Stimulated activated CD4-positive, alpha-beta T cell treated with anti-CD3 and anti-CD28 coated beads, Interleukin-1b, Interleukin-23, amount 100 ng/mL, for 1 hour (primary cell): ENCODE data around the gene CAPN1.
"Not testable (repeated sequence)": the region's sequence is repeated elsewhere in the genome, so short reads cannot be mapped to it uniquely, and the experiment has no call there.

Experiments
- DNase-seq, 2 donors: peaks; one replicate each; pipeline ENCODE4 v3.0.0-alpha.2; 2020; ENCODE audit warnings: low read depth in 2 of 2

CAPN1 gene

DNA sequence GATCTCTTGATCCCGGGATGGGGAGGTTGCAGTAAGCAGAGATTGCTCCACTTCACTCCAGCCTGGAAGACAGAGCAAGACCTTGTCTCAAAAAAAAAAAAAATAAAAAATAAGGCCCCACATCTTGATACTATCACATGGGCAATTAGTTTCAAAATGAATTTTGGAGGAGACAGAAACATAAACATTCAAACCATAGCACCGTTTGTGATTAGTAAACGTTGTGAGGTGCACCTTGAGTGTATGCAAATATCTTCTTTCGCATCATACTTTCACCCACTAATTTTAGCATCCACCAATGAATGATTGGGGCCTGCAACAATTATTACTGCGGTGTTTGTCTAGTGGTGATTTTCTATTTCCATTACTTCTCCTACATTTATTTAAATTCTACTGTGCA, 22.7 kb upstream of the CAPN1 start:
- DNase-seq = no peak

DNA sequence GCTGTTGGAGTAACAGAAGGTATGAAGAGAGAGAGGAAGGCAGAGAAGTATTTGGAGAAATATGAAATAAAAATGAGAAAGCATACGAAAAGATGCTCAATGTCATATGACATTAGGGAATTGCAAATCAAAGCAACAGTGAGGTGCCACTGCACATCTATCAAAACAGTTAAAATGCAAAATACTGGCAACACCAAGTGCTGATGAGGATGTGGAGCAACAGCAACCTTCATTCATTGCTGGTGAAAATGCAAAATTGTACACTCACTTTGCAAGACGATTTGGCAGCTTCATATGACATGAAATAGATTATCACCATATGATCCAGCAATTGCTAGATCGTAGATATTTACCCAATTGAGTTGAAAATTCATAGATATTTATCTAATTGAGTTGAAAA, 21.1 kb upstream of the CAPN1 start:
- DNase-seq = no peak

- DNase-seq = no peak
These were observed 18.0 kb upstream of the CAPN1 start for GRCh38 chr11:65163684-65164083.

DNA sequence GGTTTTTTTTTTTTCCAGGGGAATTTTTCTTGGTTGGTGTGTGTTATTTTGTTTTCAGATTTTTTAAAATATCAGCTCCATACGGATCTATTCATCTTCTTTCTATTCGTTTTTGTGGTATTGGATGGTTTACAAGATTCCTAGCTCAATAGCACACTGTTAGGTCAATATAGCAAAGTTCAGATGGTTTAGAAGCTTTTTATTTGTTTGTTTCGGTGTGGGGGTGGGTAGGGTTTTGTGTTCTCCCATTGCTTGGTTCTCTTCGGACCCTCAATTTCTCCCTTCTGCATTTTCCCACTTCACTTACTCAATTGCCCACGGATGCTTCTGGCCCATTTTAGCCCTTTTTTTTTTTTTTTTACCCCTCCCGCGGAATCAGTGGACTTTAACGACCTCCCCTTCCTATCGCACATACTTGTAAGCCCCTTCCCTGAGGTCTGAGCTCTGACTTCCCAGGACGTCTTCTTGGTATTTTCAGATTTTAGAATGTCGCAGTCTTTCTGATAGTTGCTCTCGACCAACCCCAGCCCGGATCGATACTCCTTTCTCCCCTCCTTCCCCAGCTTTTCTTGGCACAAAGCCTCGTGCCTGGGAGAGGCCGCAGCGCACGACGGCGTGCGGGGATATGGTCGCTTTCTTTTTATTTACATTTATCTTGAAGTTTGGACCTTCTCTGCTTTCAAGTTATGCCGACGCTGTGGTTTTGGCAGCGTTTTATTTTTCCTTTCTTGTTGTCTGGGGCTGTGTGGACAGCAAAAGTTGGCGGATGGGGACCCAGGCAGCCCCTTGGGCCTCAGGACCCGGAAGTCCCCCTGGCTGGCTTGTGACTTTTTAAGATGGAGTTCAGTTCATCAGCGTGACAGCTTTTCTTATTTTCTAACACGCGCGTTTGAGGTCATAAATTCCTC, 16.1 kb upstream of the CAPN1 start:
- no peak for DNase-seq

DNA sequence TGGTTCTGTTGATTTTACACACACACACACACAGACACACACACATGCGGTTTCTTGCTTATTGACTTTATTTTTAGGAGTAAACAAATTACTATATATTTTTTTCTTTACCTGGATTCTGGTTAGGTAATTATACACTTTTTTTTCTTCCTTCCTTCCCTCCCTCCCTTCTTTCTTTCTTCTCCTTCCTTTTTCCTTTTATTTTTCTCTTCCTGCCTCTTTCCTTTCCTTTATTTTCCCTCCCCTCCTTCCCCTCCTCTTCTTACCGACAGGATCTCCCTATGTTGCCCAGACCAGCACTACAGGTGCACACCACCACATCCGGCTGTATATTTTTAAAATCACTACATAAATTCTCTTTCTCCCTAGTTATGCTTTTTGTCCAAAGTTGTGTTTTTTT, 14.8 kb upstream of the CAPN1 start:
- DNase-seq = no peak

DNA sequence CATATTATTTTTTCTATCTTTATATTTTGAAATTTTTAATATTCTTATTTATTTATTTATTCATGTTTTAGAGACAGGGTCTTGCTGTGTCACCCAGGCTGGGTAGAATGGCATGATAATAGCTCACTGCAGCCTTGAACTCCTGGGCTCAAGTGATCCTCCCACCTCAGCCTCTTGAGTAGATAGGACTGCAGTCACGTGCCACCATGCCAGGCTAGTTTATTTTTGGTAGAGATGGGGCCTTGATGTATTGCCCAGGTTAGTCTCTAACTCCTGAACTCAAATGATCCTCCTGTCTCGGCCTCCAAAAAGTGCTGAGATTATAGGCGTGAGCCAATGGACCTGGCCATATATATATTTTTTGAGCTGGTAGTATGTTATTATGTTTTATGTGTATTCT, 14.1 kb upstream of the CAPN1 start:
- DNase-seq = no peak

- no peak for DNase-seq
These were observed 12.5 kb upstream of the CAPN1 start for GRCh38 chr11:65169164-65169641.

- no peak for DNase-seq
These were observed 11.6 kb upstream of the CAPN1 start, which contains the start of gene SPDYC for GRCh38 chr11:65170058-65170534. TSS of gene SPDYC (plus strand) at chr11:65170233. CDS start at chr11:65171358, 1,125 bp downstream.

- no peak for DNase-seq
These were observed 9.1 kb upstream of the CAPN1 start for GRCh38 chr11:65172600-65172999.

- DNase-seq = not testable (repeated sequence)
These were observed 7.1 kb upstream of the CAPN1 start for GRCh38 chr11:65174571-65175010.

- DNase-seq = peak in 1 of 2 donors; percentile 25
These were observed 705 bp upstream of the CAPN1 start for GRCh38 chr11:65180877-65181568.

DNA sequence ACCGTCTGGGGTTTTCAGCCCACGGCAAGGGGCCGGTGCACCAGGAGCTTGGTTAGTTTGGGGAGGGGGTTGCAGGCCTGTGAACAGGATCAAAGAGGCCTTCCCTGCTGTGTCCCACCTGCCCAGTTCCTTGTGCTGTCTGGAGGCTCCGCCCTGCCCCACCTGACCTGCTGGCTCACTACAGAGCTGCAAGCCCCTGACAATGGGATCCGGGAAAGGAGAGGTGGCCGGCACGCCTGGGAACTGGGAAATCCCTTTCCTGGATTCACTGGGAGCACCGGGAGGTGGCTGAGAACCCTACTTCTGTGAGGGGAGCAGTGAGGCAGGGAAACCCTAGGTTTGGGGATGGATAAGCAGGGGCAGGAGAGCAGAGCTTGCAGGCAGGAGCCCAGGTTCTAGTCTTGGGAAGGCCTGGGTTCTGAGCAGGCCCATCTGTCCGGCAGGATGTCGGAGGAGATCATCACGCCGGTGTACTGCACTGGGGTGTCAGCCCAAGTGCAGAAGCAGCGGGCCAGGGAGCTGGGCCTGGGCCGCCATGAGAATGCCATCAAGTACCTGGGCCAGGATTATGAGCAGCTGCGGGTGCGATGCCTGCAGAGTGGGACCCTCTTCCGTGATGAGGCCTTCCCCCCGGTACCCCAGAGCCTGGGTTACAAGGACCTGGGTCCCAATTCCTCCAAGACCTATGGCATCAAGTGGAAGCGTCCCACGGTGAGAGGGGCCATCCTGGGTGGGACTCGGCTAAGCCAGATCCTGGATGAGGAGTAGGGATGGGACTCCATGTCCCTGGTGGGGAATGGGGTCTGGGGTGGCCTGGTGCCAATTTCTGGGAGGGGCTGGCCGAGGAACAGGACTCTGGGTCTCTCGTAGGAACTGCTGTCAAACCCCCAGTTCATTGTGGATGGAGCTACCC, 786 bp downstream of the CAPN1 start:
- no peak for DNase-seq

DNA sequence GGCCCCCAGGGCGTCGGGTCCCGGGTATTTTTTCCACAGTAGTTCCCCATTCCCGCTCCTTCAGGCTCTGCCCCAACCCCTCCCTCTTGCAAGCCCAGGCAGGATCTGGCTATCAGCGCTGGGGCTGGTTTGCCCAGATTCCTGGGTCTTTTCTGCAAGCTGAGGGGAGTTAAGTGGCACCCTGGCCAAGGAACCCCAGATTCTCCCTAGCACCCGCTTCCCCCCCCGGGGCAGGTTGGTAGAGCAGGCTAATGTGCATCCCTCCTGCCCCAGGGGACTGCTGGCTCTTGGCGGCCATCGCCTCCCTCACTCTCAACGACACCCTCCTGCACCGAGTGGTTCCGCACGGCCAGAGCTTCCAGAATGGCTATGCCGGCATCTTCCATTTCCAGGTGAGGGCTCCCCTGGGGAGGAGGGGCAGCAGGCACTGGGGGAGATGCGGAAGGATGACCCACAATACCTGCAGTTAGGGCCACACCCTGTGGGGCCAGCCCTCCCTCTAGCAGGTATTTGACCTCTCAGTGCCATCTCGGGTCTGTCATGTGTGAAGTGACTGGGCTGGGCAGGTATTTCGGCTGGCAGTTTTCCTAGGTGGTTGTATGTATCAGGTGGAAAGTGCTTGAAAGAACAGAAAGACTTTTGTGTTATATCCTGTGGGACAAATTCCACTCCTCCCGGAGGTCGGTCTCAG, 1.6 kb downstream of the CAPN1 start:
- no peak for DNase-seq

- no peak for DNase-seq
These were observed 2.4 kb downstream of the CAPN1 start for GRCh38 chr11:65184146-65184545.

GRCh38 chr11:65185171-65185570, 3.4 kb downstream of the CAPN1 start:
- DNase-seq = no peak

DNA sequence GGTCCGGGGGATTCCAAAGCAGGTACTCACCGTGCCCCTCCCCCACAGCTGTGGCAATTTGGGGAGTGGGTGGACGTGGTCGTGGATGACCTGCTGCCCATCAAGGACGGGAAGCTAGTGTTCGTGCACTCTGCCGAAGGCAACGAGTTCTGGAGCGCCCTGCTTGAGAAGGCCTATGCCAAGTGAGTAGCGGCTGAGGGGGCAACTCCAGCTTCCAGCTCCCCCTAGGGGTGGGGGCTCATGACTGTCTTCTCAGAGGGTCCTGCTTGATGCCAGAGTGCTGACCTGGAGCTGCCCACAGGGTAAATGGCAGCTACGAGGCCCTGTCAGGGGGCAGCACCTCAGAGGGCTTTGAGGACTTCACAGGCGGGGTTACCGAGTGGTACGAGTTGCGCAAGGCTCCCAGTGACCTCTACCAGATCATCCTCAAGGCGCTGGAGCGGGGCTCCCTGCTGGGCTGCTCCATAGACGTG, 4.2 kb downstream of the CAPN1 start:
- no peak for DNase-seq

DNA sequence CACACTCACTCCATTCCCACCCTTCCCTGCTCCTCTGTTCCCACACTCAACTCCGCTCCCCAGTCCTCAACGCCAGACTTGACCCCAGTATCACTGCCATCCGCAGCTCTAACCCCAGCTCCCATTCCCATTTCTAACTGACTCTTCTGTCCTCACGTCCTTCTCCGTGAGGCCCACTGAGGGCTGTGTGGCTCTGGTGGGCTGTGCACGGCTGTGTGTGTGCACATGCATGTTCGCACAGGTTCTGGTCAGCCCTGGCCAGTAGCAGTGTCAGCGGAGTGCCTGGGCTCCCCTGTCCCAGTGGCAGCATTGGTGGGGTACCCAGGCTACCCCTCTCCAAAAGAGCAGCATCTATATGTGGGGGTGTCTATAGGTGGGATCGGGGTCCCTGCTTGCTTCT, 5.0 kb downstream of the CAPN1 start:
- no peak for DNase-seq

GRCh38 chr11:65187146-65187675, 5.5 kb downstream of the CAPN1 start:
- DNase-seq = no peak

- no peak for DNase-seq
These were observed 6.3 kb downstream of the CAPN1 start for GRCh38 chr11:65187971-65188461.

- no peak for DNase-seq
These were observed 6.8 kb downstream of the CAPN1 start for GRCh38 chr11:65188486-65188885.
